Measurements from ENCODE around the gene OR2B6.

OR2B6 gene

DNA sequence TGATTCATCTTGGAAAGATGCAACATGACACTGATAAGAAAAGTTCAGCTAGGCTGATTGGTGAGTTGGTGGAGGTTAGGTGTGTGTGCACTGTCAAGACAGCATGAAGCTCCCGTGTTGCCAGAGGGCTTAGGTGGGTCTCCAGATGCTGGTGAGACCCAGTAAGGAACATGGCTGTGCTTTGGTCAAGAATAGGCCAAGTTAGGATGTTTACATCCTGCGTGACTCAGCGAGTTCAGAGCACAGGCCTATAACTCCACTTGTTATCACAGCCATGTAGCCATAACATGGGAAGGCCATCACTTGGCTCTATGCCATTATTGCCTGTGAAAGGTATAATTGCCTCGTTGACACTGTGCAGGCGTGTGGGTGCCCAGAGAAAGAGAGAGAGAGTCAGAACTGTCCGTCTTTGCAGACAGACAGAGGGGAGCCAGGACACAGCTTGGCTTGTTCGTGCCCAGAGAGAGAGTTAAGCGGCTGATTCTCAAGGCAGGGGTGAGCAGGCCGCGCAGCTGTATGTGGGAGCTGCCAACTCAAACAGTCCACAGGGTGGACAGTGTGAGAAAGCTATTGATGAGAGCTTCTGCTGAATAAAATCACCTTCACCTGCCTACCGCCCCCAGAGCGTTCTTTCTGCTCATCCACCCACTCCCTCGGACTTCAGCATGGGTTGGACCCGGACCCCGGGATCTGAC, 43.5 kb downstream of the OR2B6 start:
- no peak for DNase-seq

DNA sequence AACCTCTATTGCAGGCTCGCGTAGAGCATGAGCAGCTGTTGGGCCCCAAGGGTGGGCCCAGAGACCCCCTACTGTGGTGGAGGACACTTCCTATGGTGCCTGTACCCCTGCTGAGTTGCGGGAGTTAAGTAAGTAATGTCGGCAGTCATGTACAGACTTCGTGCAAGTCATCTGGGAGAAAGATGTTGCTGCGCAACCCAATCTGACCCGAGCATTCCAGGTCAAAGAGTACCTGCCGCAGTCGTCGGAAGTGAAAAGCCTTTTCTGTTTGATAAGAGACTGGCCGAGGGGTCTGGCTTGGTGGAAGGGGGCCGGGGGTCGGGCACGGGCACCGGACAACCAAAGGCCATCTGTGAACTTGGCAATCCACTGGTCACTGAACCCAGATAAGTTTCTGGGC, 44.3 kb downstream of the OR2B6 start:
- DNase-seq, result no peak

DNA sequence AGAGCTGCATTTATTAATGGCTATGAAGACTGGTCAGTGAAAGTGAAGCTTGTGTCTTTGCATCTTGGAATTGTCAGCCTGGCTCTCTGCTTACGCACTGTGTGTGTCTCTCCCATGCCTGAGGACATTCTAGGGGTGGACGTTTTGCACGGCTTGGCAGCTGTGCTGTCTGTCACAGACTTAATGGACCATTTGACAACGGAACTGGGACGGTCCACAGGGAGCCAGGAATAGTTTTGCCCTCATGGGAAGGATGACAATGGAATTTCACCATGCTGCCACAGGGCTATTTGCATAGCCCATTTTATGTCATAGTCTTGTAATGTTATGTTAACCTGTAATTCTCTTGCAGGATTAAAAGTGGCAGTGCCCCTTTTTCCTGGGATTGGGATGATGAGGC, 44.7 kb downstream of the OR2B6 start:
- no peak for DNase-seq

- DNase-seq, result no peak
These were observed 45.1 kb downstream of the OR2B6 start for GRCh38 chr6:28002161-28002560.

- no peak for DNase-seq
These were observed 46.0 kb downstream of the OR2B6 start for GRCh38 chr6:28003059-28003458.

GRCh38 chr6:28003661-28004060, 46.6 kb downstream of the OR2B6 start:
- DNase-seq, result no peak

DNA sequence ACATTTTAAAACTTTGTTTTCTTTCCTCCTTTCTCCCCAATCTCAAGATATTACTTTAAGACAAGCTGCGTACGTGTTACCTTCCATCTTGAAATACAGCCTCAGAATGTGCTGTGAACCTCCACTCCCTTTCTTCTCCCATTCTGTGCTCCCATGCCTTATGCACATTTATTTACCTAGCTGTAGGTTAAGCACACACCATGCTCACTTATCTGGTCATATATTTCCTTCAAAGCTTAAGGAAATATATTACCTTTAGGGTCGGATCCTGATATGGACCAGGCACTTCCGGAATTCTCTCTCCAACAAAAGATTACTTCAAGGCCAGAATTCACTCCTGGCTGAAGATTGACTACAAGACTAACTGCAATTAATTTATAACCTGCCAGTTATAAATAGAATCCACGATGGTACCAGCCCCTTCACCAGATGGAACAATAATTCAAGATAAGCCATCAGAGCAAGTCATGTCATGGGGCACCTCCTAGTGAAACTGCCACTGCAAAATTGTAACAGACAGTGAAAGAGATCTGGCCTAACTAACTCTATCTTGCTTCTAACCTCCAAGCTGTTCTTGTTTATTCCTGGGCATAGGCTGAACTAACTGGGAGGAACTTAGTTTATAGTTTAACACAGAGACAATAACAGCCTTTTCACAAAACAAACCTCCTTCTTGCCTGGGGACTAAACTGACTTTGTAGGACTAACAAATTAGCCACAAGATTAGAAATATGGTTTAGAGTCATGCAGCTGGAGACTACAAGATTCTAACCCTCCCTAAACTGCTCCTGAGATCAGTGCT, 47.5 kb downstream of the OR2B6 start:
- DNase-seq, result no peak

- DNase-seq, result no peak
These were observed 48.3 kb downstream of the OR2B6 start for GRCh38 chr6:28005152-28005890.

DNA sequence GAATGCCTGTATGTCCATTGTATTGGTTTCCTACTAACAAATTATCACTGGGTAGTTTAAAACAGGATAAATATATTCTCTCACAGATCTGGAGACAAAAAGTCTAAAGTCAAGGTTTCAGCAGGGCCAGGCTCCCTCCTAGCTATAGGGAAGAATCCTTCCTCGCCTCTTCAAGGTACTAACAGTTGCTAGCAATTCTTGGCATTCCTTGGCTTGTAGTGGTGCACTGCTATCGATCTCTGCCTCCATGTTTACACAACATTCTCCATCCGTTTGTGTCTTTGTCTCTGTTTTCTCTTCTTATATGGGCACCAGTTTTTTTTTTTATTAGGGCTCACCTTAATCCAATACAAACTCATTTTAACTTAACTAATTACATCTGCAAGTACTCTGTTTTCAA, 48.9 kb downstream of the OR2B6 start:
- no peak for DNase-seq
